Measurements from ENCODE around the gene ZNF524. TPM values are rescaled to one million over a fixed set of nuclear protein-coding genes. Genes with fewer than 3 reads are reported as not detected.

Gene ZNF524
- total RNA-seq, 1 donor from 2014 or later: 9.3 TPM

DNA sequence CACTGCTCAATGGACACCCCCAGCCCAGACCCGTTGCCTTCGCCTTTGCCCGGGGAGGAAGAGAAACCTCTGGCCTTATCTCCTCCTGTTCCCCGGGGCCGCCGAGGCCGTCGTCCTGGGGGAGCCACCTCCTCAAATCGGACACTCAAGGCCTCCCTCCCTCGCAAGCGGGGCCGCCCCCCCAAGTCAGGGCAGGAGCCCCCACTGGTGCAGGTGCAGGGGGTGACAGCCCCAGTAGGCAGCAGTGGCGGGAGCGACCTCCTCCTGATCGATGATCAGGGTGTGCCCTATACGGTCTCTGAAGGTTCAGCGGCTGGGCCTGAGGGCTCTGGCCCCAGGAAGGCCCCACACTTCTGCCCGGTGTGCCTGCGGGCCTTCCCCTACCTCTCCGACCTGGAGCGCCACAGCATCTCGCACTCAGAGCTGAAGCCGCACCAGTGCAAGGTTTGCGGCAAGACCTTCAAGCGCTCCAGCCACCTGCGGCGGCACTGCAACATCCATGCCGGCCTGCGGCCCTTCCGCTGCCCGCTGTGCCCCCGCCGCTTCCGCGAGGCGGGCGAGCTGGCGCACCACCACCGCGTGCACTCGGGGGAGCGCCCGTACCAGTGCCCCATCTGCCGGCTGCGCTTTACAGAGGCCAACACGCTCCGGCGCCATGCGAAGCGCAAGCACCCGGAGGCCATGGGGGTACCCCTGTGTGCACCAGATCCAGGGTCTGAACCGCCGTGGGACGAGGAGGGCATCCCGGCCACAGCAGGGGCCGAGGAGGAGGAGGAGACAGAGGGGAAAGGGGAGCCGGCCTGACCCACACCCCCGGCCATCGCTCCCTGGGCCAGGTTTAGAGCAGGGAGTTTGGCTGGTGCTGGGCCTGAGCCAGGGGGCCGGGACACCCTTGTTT lies 2.3 kb downstream of the ZNF524 start:
- peaks cover 18% of the 10 kb centered on the region for H3K36me3 Mint-ChIP-seq (ENCODE audit: low read depth, unreplicated experiment)
- no peak overlapping the region for H3K27ac Mint-ChIP-seq (ENCODE audit: unreplicated experiment)
- H3K9me3 Mint-ChIP-seq (ENCODE audit: unreplicated experiment): peaks cover 6% of the 10 kb centered on the region
- H3K27me3 Mint-ChIP-seq (ENCODE audit: unreplicated experiment): peaks cover 36% of the 10 kb centered on the region
- H3K4me1 Mint-ChIP-seq (ENCODE audit: unreplicated experiment): peaks cover 28% of the 10 kb centered on the region
- peak overlapping the region; percentile 16 for H3K4me3 Mint-ChIP-seq (ENCODE audit: unreplicated experiment)
- no peak for DNase-seq (ENCODE audit: low spot score)
- TF ChIP-seq, protein P1, sequence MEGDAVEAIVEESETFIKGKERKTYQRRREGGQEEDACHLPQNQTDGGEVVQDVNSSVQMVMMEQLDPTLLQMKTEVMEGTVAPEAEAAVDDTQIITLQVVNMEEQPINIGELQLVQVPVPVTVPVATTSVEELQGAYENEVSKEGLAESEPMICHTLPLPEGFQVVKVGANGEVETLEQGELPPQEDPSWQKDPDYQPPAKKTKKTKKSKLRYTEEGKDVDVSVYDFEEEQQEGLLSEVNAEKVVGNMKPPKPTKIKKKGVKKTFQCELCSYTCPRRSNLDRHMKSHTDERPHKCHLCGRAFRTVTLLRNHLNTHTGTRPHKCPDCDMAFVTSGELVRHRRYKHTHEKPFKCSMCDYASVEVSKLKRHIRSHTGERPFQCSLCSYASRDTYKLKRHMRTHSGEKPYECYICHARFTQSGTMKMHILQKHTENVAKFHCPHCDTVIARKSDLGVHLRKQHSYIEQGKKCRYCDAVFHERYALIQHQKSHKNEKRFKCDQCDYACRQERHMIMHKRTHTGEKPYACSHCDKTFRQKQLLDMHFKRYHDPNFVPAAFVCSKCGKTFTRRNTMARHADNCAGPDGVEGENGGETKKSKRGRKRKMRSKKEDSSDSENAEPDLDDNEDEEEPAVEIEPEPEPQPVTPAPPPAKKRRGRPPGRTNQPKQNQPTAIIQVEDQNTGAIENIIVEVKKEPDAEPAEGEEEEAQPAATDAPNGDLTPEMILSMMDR (IDR thresholded peaks at IDR 0.05; ENCODE audit: unreplicated experiment): no peak

DNA sequence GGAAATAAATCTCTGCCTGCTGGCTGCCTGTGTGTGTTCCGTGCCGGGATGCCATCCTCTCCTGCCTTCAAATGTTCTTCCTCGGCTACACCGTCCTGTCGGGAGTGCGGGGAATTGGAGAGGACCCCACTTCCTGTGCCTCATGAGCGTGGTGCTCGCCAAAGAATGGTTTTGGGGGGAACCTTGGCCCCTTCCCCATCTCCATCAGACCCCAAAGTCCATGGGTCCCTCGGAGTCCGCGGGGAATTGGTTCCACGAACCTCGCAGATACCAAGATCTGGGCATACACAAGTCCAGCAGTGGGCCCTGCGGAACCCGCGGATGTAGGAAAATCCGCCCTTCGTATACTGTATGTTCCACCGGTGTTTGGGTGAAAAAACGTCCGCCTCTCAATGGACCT lies 3.0 kb downstream of the ZNF524 start:
- H3K27ac Mint-ChIP-seq (ENCODE audit: unreplicated experiment): no peak overlapping the region

GRCh38 chr19:55603581-55604292 lies 3.6 kb downstream of the ZNF524 start:
- H3K27me3 Mint-ChIP-seq (ENCODE audit: unreplicated experiment): peaks cover 37% of the 10 kb centered on the region
- H3K36me3 Mint-ChIP-seq (ENCODE audit: low read depth, unreplicated experiment): peaks cover 21% of the 10 kb centered on the region
- DNase-seq (ENCODE audit: low spot score): no peak
- peaks cover 6% of the 10 kb centered on the region for H3K9me3 Mint-ChIP-seq (ENCODE audit: unreplicated experiment)
- peak overlapping the region; percentile 31 for H3K27ac Mint-ChIP-seq (ENCODE audit: unreplicated experiment)
- peaks cover 26% of the 10 kb centered on the region for H3K4me1 Mint-ChIP-seq (ENCODE audit: unreplicated experiment)
- H3K4me3 Mint-ChIP-seq (ENCODE audit: unreplicated experiment): peak overlapping the region; percentile 81
- TF ChIP-seq, protein P1 (IDR thresholded peaks at IDR 0.05; ENCODE audit: unreplicated experiment): no peak

More for the DNA sequence above, 3.0 kb downstream of the ZNF524 start:
- Mint-ChIP-seq H3K27me3 (ENCODE audit: unreplicated experiment) (peaks cover 39% of the 10 kb centered on the region), H3K4me3 (ENCODE audit: unreplicated experiment) (peak overlapping the region; percentile 81), H3K36me3 (ENCODE audit: low read depth, unreplicated experiment) (peaks cover 23% of the 10 kb centered on the region), H3K4me1 (ENCODE audit: unreplicated experiment) (peaks cover 30% of the 10 kb centered on the region), H3K9me3 (ENCODE audit: unreplicated experiment) (peaks cover 6% of the 10 kb centered on the region)
- TF ChIP-seq, protein P1 (IDR thresholded peaks at IDR 0.05; ENCODE audit: unreplicated experiment): no peak
- no peak for DNase-seq (ENCODE audit: low spot score)

- H3K27ac Mint-ChIP-seq (ENCODE audit: unreplicated experiment): peak overlapping the region; percentile 94
- H3K9me3 Mint-ChIP-seq (ENCODE audit: unreplicated experiment): peaks cover 6% of the 10 kb centered on the region
- peak overlapping the region; percentile 89 for H3K4me3 Mint-ChIP-seq (ENCODE audit: unreplicated experiment)
Measured at GRCh38 chr19:55605207-55605636, 5.1 kb downstream of the ZNF524 start.

More at GRCh38 chr19:55605207-55605636, 5.1 kb downstream of the ZNF524 start:
- DNase-seq (ENCODE audit: low spot score): peak; percentile 97
- Mint-ChIP-seq H3K4me1 (ENCODE audit: unreplicated experiment) (peaks cover 26% of the 10 kb centered on the region), H3K36me3 (ENCODE audit: low read depth, unreplicated experiment) (peaks cover 24% of the 10 kb centered on the region), H3K27me3 (ENCODE audit: unreplicated experiment) (peaks cover 30% of the 10 kb centered on the region)
- TF ChIP-seq, protein P1 (IDR thresholded peaks at IDR 0.05; ENCODE audit: unreplicated experiment): no peak

Measured in endothelial cell (in vitro differentiated cells).